ENCODE measurements around the gene ABCC11. TPM values are rescaled to one million over a fixed set of nuclear protein-coding genes. Genes with fewer than 3 reads are reported as not detected.
"Not testable (repeated sequence)": the region's sequence is repeated elsewhere in the genome, so short reads cannot be mapped to it uniquely, and the experiment has no call there.

Gene ABCC11
- total RNA-seq, 1 experiment from 2014 or later, result 0.03 TPM

- in situ Hi-C loops (cut with HindIII; ENCODE audit: low sequenced_read_pairs), result no loop called here
- no peak for DNase-seq (ENCODE audit: low spot score)
These were observed 9.3 kb upstream of the ABCC11 start for GRCh38 chr16:48256579-48257177.

DNA sequence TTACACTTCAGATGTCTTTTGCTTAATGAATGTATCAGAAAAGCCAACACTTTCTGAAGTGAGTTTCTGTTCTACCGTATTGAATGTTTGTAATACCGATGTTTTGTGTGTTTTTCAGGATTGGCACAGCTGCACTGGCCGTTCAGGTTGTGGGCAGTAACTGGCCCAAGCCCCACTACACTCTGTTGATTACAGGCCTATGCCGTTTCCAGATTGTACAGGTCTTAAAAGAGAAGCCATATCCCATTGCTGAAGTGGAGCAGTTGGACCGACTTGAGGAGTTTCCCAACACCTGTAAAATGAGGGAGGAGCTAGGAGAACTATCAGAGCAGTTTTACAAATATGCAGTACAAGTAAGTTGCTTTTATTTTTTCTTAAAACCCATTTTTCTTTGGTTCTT is 4.7 kb upstream of the ABCC11 start:
- in situ Hi-C loops (cut with HindIII; ENCODE audit: low sequenced_read_pairs), result no loop called here
- no peak for DNase-seq (ENCODE audit: low spot score)

DNA sequence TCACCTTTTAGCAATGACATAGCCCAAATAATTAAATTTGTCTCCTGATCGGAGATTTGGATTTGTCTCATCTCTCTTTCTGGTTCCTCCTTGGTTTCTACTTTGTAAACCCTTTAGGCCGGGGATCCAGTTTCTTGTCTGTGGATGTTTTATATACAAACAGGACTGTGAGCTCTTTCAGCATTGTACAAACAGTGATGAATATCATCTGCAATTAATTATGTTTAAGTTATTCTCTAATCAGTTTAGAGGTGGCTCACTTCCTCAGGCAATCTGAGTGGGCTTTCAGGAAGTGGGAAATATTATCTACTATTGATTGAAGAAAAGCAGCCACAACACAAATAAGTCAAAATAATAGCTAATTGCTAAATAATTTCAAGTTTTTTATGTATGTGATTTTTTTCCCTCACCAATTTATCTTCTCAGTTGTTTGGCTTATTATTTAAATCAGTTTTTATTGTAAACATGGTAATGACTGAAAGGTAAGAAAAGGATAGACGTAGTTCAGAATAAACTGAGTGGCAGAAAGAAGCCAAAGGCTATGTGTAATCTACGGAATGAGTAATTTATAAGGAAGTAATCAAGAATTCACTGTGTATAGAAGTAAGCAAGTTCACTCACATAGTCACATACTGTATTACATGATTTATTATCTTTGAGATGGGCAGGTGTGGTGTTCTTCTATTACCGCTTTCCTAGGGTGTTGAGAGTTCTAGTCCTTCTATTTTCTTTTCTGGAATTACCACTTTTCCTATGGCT is 3.4 kb upstream of the ABCC11 start:
- no peak for DNase-seq (ENCODE audit: low spot score)
- in situ Hi-C loops (cut with HindIII; ENCODE audit: low sequenced_read_pairs), result no loop called here

- no peak for DNase-seq (ENCODE audit: low spot score)
- in situ Hi-C loops (cut with HindIII; ENCODE audit: low sequenced_read_pairs), result no loop called here
These were observed 1.3 kb downstream of the ABCC11 start for GRCh38 chr16:48246066-48246465.

DNA sequence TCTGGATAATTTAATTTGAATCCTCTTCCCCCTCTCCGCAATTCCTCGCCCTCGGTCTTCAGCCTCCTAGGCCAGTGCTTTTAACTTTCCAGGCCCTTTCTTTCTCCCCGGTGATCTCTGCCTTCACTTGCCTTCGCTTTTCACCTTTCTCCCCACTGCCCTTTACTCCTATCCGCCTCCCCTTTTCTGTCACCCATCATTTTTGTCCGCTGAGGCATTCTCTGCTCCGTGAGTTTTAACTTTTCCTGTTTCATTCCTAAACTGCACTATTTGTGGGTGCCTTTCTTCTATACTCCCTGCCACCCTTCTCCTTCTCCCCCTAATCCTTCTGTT is 2.5 kb downstream of the ABCC11 start:
- no peak for DNase-seq (ENCODE audit: low spot score)
- in situ Hi-C loops (cut with HindIII; ENCODE audit: low sequenced_read_pairs), result no loop called here

- DNase-seq (ENCODE audit: low spot score), result peak; percentile 90
- in situ Hi-C loops (cut with HindIII; ENCODE audit: low sequenced_read_pairs), result no loop called here
These were observed 3.1 kb downstream of the ABCC11 start, which contains the start of gene LONP2 for GRCh38 chr16:48244080-48244862. Gene LONP2, plus strand, starts transcription at chr16:48244300. Its CDS starts 89 bp downstream, at chr16:48244389.

GRCh38 chr16:48240147-48240546 is 7.2 kb downstream of the ABCC11 start:
- in situ Hi-C loops (cut with HindIII; ENCODE audit: low sequenced_read_pairs); DNase-seq (ENCODE audit: low spot score): not testable (repeated sequence)

GRCh38 chr16:48236286-48236685 is 11.1 kb downstream of the ABCC11 start:
- in situ Hi-C loops (cut with HindIII; ENCODE audit: low sequenced_read_pairs), result no loop called here
- no peak for DNase-seq (ENCODE audit: low spot score)

DNA sequence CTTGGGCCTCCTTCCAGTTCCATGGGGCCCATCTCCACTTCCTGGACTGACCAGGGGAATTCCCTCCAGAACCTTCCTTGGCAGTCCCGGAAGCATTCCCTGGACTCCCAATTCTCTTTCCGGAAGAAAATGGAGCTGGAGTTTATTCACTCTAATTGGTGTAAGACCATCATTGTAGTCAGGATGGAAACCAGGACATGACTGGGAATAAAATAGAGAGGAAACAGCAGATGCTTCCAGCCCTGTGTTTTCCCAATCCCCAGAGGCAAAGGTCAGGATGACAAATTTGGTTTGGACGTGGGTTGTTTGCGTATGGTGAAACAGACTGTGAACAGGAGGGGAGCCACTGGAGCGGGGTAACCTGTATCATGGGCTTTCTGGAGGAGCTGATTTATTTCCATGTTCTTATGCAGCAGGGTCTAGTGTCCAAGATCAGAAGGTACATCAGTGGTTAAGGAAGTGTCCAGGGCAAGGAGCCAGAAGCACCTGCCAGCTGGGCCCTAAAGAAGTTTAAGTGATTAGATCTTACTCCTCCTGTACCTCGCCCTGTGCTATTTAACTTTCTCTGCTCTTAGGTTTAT is 11.7 kb downstream of the ABCC11 start:
- no peak for DNase-seq (ENCODE audit: low spot score)
- in situ Hi-C loops (cut with HindIII; ENCODE audit: low sequenced_read_pairs), result no loop called here

DNA sequence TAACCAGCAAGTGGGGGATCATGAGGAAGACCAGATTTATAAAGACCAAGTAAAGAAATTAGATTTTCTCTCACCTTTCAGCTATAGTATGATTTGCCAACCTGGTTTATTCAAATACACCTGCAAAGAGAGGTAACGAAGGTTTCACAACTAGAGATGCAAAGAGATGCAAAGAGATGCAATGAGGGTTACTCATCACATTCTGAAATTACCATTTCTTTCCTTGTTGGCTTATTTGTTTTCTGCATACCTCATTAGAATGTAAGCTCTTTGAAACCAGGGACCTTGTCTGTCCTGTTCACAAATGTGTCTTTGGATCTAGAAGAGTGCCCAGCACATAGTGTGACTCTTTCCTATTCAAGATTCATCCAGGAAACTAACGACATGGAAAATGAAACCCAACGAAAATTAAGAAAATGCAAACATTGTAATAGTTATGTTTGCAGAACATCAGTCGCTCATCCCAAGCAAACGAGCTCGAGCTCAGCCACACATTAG is 12.2 kb downstream of the ABCC11 start:
- DNase-seq (ENCODE audit: low spot score), result no peak
- in situ Hi-C loops (cut with HindIII; ENCODE audit: low sequenced_read_pairs), result no loop called here

DNA sequence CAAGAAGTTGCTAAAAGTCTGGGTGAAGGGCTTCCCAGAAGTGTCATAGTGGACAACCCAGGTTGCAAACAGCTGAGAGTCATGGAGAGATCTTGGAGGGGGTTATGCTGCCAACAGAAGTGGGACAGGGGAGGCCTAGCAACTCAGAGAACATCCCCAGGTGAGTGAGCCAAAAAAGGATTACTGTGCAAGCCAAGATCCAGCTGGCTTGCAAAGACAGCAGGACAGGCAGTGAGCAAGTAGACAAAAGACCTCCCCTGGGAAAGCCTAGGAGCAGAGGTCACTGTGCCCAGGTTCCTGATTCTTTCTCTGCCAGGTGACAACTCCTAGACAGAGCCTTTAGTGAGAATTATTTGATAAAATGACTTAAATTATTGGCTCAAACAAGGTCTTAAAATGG is 12.7 kb downstream of the ABCC11 start:
- in situ Hi-C loops (cut with HindIII; ENCODE audit: low sequenced_read_pairs), result no loop called here
- no peak for DNase-seq (ENCODE audit: low spot score)

- no peak for DNase-seq (ENCODE audit: low spot score)
- in situ Hi-C loops (cut with HindIII; ENCODE audit: low sequenced_read_pairs), result no loop called here
These were observed 14.8 kb downstream of the ABCC11 start for GRCh38 chr16:48232493-48233040.

DNA sequence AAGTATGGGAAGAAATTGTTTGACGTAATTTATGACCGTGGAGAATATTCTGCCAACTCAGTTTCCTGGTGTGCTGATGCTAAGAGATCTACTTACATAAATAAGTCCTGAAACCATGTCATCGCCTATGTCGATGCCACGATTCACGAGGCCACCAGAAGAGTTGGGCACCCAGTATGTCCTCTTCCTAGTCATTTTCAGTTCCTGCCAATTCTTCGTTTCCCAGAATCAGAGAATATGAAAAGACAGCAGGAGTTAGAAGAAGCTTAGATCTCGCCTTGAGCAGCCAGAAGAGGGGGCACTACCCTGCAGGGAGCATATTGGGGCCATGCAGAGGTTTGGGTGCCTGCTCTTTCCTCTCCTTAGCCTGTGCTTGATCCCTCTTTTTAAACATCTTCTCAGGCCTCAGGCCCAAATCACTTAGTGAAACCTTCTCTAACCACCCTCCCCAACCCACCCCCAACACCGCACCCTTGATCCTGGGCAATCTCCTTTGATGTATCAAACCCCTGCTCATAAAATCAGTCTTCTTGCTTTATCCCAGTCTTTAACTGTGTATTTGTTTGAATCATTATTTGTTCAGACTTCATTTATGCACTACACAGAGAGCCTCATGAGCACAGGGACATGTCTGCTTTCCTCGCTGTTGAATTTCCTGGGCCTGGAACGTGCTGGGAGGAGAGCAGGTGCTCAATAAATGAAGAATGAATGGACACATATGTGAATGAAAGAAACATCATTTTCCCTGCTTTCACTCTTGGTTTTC is 15.4 kb downstream of the ABCC11 start:
- in situ Hi-C loops (cut with HindIII; ENCODE audit: low sequenced_read_pairs), result no loop called here
- DNase-seq (ENCODE audit: low spot score), result peak; percentile 14

DNA sequence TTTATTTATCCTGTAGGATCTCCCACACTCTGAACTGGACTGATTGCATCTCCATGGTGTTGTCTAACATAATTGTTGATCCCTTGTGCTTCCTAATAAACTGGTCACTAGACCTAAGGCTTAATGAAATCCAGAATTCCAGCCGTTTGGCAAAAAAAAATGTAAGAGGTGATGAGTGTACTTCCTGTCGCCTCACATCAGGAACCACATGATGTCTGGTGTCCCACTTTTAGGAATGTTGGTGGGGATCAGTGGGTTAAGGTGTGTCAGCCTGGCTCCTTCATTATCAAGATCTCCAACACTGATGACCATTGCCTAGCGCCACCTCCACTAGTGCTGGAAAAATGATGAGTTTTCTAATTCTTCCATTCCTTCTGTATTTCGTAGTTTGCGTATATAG is 21.9 kb downstream of the ABCC11 start:
- no peak for DNase-seq (ENCODE audit: low spot score)
- in situ Hi-C loops (cut with HindIII; ENCODE audit: low sequenced_read_pairs), result no loop called here

DNA sequence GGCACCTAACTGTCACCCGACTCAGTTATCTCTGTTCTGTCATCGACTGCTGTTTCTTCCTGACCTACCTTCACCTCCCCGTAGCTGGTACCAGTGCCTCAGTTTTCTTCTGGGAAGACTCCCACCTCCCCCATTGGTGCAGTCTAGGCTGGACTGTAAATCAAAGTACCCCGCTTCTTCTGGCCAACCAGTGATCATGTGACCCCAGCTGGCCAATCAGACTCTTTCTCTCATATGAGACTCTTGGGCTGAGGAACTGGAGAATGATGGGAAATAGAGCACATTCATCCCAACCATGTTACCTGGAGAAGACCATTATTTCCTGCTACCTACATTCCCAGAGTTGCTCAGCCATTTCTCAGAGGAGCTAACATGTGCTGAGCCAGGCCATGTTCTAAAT is 23.8 kb downstream of the ABCC11 start:
- DNase-seq (ENCODE audit: low spot score), result no peak
- in situ Hi-C loops (cut with HindIII; ENCODE audit: low sequenced_read_pairs), result no loop called here

DNA sequence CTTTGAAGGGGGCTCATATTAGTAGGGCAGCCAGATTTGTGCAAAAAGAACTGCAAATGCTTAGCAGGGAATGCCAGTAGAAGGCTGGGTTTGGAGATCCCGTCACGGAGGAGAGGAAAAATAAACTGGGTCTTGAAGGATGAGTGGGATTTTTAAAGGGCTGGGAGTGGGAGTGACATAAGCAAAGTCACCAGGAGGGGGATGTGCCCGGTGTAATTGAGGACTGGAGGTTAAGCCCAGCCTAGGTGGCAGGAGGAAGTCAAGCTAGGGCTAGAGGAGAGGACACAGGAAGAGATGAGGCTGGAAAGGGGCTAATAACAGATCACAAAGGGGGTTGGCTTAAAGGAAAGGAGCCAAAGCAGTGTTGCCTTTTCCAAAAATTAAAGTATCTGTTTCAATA is 26.4 kb downstream of the ABCC11 start:
- in situ Hi-C loops (cut with HindIII; ENCODE audit: low sequenced_read_pairs), result no loop called here
- no peak for DNase-seq (ENCODE audit: low spot score)

DNA sequence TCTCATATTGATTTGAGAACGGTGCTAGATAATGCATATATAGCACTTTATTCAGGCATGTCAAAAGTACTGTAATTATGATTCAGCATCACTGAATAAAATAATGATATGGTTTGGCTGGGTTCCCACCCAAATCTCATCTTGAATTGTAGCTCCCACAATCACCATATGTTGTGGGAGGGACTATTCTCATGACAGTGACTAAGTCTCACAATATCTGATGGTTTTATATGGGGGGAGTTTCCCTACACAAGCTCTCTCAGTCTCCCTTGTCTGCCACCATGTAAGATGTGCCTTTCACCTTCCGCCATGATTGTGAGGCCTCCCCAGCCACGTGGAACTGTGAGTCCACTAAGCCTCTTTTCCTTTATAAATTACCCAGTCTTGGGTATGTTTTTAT is 28.9 kb downstream of the ABCC11 start:
- DNase-seq (ENCODE audit: low spot score), result no peak
- in situ Hi-C loops (cut with HindIII; ENCODE audit: low sequenced_read_pairs), result no loop called here

GRCh38 chr16:48217708-48218107 is 29.6 kb downstream of the ABCC11 start:
- no peak for DNase-seq (ENCODE audit: low spot score)
- in situ Hi-C loops (cut with HindIII; ENCODE audit: low sequenced_read_pairs), result no loop called here

DNA sequence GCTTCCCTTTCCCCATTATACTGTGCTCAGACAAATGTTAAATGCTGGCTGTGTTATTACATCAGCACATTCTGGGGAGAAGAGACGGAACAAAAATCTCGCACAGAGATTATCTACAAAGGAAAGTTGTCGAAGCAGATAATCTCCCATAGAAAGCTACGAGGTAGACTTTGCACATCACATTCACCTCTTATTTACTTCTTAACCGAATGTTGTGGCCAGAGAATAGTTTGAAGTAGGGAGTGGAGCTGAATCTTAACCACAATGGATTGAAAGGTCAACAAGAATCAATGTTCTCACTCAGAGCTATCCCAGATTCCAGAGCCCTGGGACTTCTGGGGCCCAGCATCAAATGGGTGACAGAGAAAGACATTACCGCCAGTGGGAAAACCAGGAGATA is 31.6 kb downstream of the ABCC11 start:
- in situ Hi-C loops (cut with HindIII; ENCODE audit: low sequenced_read_pairs), result no loop called here

More for the DNA sequence above, 31.6 kb downstream of the ABCC11 start:
- no peak for DNase-seq (ENCODE audit: low spot score)
